Lung (tissue), 12 donors: ENCODE results near the gene TNS3. TPM values are rescaled to one million over a fixed set of nuclear protein-coding genes. Genes with fewer than 3 reads are reported as not detected.

Source experiments
- ATAC-seq: fragments of 200-7000 bp; cut with Tn5 transposase; one replicate; pipeline ENCODE4 v1.9.1; 2020; ENCODE audit warnings: moderate number of reproducible peaks; ENCODE audit not compliant: insufficient read depth, low FRiP score
- DNase-seq, 3 donors: peaks; one replicate each; pipeline ENCODE4 v3.0.0-alpha.2; 2013 to 2017
- H3K27ac ChIP-seq, 2 donors: one replicate each; pipeline ENCODE4 v1.5.1; 2013; ENCODE audit warnings: mild to moderate bottlenecking in 2 of 2, moderate library complexity in 2 of 2, control low read depth in 1 of 2, inconsistent platforms in 1 of 2, low read depth in 1 of 2, low read length in 1 of 2
- H3K27me3 ChIP-seq, 3 donors: one replicate each; pipeline ENCODE4 v1.5.1; 2013; ENCODE audit warnings: low read length in 2 of 3; ENCODE audit not compliant: control insufficient read depth in 3 of 3, insufficient read depth in 3 of 3
- H3K36me3 ChIP-seq, 4 donors: one replicate each; pipeline ENCODE4 v1.5.1; 2013; ENCODE audit warnings: low read length in 4 of 4, mild to moderate bottlenecking in 1 of 4, moderate library complexity in 1 of 4; ENCODE audit not compliant: control insufficient read depth in 4 of 4, insufficient read depth in 4 of 4
- H3K4me1 ChIP-seq, 5 donors: one replicate each; pipeline ENCODE4 v1.5.1; 2013; ENCODE audit warnings: low read length in 5 of 5, mild to moderate bottlenecking in 2 of 5, moderate library complexity in 1 of 5; ENCODE audit not compliant: control insufficient read depth in 5 of 5, insufficient read depth in 5 of 5
- H3K4me3 ChIP-seq: one replicate; pipeline ENCODE4 v1.5.1; 2013; ENCODE audit warnings: mild to moderate bottlenecking, control low read depth, moderate library complexity
- H3K9ac ChIP-seq, 2 donors: one replicate each; pipeline ENCODE4 v1.5.1; 2013; ENCODE audit warnings: low read length in 2 of 2, control low read depth in 1 of 2; ENCODE audit not compliant: insufficient read depth in 1 of 2
- H3K9me3 ChIP-seq, 4 donors: one replicate each; pipeline ENCODE4 v1.5.1; 2013; ENCODE audit warnings: low read length in 3 of 4, mild to moderate bottlenecking in 1 of 4, moderate library complexity in 1 of 4; ENCODE audit not compliant: control insufficient read depth in 4 of 4, insufficient read depth in 3 of 4
- WGBS, 2 donors: extraction: QIAGEN DNeasy Blood & Tissue Kit; methylation state at CpG; one replicate each; pipeline ENCODE4 v1.1.7; 2013; 5-methylcytosine and 5-hydroxymethylcytosine counted together
- polyA plus RNA-seq, 2 donors: library from polyadenylated mRNA; stranded (reverse); fragments of 200-250 nt; gene quantifications; one replicate each; pipeline ENCODE4 v1.2.1, GENCODE V29; 2013
- total RNA-seq, 2 donors: library from RNA; depleted of rRNA in 1 of 2; stranded (reverse); fragments of >200 nt in 1 of 2; gene quantifications; one replicate each; pipeline ENCODE4 v1.2.1, GENCODE V29; 2014 to 2021
- TF ChIP-seq, protein P1 (sequence below): IDR thresholded peaks from 2 replicates; pipeline ENCODE4 v1.5.1; 2012; ENCODE audit warnings: mild to moderate bottlenecking; ENCODE audit errors: control extremely low read depth, extremely low read depth
- donor health status: control.
- donor health status: control.
- donor health status: Bipolar disorder and iron deficiency.
- donor health status: healthy.
- donor health status: DM: yes; HTN: yes; CAD: no.

TNS3 gene
- total and polyA plus RNA-seq, 4 donors = 23.8 to 140 (median 85.7) TPM

DNA sequence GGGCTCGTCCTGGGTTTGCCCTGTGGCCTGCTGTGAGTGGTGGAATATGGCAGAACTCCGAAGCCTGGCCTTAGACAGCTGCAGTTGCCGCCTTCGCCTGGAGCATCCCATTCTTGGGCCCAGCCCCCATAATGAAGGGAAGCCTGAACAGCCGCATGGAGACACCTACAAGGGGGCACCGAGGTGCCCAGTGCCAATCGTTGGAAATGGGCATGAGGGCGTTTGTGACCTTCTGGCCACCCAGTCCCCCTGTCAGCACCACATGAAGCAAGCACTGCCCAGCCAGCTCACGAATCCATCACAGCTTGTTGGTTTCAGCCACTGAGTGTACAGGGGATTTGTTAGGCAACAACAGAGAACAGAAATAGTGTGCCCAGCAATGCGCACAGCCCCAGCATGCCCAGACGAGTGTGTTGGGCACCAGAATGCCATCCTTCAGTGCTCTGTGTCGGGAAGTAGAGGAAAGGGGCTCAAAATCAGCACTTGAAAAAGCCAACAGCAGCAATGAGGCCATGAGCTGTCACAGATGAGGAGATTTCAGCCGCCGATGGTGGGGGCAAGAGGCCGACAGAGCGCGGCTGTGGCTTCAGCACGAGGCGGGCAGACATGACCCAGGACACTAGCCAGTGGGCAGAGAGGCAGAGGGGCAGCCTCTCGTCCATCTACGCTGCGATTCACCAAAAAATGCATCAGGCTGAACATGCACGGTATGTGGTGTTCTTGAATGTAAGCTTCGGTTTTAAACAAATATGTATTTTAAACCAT is 91.2 kb downstream of the TNS3 start:
- peaks cover 0 to 5% (median 0%) of the 10 kb centered on the region in 4 donors for H3K36me3 ChIP-seq
- H3K4me3 ChIP-seq = no peak overlapping the region
- ATAC-seq (no peak), DNase-seq (no peak)
- TF ChIP-seq, protein P1, sequence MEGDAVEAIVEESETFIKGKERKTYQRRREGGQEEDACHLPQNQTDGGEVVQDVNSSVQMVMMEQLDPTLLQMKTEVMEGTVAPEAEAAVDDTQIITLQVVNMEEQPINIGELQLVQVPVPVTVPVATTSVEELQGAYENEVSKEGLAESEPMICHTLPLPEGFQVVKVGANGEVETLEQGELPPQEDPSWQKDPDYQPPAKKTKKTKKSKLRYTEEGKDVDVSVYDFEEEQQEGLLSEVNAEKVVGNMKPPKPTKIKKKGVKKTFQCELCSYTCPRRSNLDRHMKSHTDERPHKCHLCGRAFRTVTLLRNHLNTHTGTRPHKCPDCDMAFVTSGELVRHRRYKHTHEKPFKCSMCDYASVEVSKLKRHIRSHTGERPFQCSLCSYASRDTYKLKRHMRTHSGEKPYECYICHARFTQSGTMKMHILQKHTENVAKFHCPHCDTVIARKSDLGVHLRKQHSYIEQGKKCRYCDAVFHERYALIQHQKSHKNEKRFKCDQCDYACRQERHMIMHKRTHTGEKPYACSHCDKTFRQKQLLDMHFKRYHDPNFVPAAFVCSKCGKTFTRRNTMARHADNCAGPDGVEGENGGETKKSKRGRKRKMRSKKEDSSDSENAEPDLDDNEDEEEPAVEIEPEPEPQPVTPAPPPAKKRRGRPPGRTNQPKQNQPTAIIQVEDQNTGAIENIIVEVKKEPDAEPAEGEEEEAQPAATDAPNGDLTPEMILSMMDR = no peak
- no peaks in the 10 kb centered on the region for H3K9me3 ChIP-seq
- H3K27ac ChIP-seq = no peak overlapping the region
- H3K4me1 ChIP-seq = peaks cover 11 to 42% (median 19%) of the 10 kb centered on the region in 5 donors
- H3K9ac ChIP-seq = no peak overlapping the region
- no peaks in the 10 kb centered on the region for H3K27me3 ChIP-seq
- WGBS, 2 donors = 95 to 96% methylated on average over 24 of the region's 24 CpGs

DNA sequence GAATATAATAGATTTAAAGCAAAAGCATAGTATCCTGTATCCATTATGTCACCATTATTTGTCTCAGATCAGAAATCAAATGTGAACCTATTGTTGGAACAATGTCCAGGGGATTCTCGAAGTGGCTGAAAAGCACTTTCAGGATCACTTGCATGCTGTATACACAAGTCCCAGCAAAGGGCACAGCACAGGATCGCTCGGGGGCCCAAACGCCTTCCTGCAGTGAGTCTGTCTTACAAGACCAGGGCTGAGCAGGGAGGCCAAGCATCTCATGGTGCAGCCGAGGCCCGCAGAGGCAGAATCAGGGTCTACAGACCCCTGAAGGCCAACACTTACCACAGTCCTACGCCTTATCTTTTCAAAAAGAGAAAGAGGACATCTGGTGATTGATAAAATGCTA is 92.3 kb downstream of the TNS3 start:
- Histone ChIP-seq H3K27me3 (no peaks in the 10 kb centered on the region), H3K27ac (no peak overlapping the region), H3K9me3 (no peaks in the 10 kb centered on the region), H3K4me3 (no peak overlapping the region), H3K9ac (no peak overlapping the region), H3K4me1 (peaks cover 11 to 42% (median 21%) of the 10 kb centered on the region in 5 donors), H3K36me3 (peaks cover 0 to 5% (median 0%) of the 10 kb centered on the region in 4 donors)
- no peak for DNase-seq
- no peak for ATAC-seq
- TF ChIP-seq, protein P1 = no peak
- WGBS, 2 donors = 81 to 90% methylated on average over 7 of the region's 7 CpGs

DNA sequence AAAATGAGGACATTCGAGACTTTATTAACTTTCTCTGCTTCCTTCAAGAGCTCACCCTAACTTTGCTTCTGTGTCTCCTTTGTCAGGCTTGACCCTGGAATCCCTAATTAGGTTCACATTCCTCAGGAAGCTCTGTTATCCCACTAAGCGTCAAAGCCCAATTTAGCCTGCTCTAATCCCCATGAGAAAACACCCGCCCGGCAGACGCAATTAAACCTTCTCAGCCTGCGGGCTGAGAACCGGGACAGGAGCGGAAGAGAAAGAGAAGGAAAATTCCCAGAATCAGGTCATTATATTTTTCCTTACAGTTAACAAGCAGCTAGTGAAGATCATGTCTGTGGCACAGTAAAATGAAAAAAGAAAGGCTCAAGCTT is 93.0 kb downstream of the TNS3 start:
- no peaks in the 10 kb centered on the region for H3K27me3 ChIP-seq
- ATAC-seq (no peak), DNase-seq (no peak)
- H3K36me3 ChIP-seq = peaks cover 0 to 5% (median 0%) of the 10 kb centered on the region in 4 donors
- H3K27ac ChIP-seq = peak overlapping the region in 1 of 2 donors; percentile 21
- H3K4me1 ChIP-seq = peaks cover 11 to 37% (median 16%) of the 10 kb centered on the region in 5 donors
- WGBS, 2 donors = 85 to 97% methylated on average over 8 of the region's 8 CpGs
- no peaks in the 10 kb centered on the region for H3K9me3 ChIP-seq
- H3K4me3 ChIP-seq = no peak overlapping the region
- no peak overlapping the region for H3K9ac ChIP-seq
- TF ChIP-seq, protein P1 = no peak
